Thoracic aorta (tissue), 2 donors: Measurements from ENCODE around the gene MRPS14. TPM values are rescaled to one million over a fixed set of nuclear protein-coding genes. Genes with fewer than 3 reads are reported as not detected.

Experiments used
- ATAC-seq: fragments of 150-250 bp; one replicate; pipeline ENCODE4 v1.8.0; 2017; ENCODE audit warnings: low read depth; ENCODE audit not compliant: insufficient number of reproducible peaks, low FRiP score
- DNase-seq: peaks from one replicate; pipeline ENCODE4 v3.0.0-alpha.2; 2020; ENCODE audit warnings: low spot score
- H3K27ac ChIP-seq, 2 donors: fragments of 200-600 bp; sonication (generic); 1 replicate in 1 of 2; 2 replicates in 1 of 2; pipeline ENCODE4 v1.5.1; 2016; ENCODE audit warnings: mild to moderate bottlenecking in 2 of 2, moderate library complexity in 2 of 2
- H3K27me3 ChIP-seq: fragments of 200-600 bp; sonication (generic); replicated peaks from 2 replicates; pipeline ENCODE4 v1.6.0; 2016; ENCODE audit warnings: mild to moderate bottlenecking; ENCODE audit not compliant: insufficient read depth
- H3K36me3 ChIP-seq: fragments of 200-600 bp; sonication (generic); one replicate; pipeline ENCODE4 v1.5.1; 2016
- H3K4me1 ChIP-seq, 2 donors: fragments of 200-600 bp; sonication (generic); 1 replicate in 1 of 2; 2 replicates in 1 of 2; pipeline versions ENCODE4 v1.5.1 to v1.6.0; 2016; ENCODE audit warnings: low read depth in 2 of 2, mild to moderate bottlenecking in 1 of 2; ENCODE audit not compliant: control insufficient read depth in 1 of 2
- H3K4me3 ChIP-seq: fragments of 200-600 bp; sonication (generic); 2 replicates; pipeline ENCODE4 v1.5.1; 2016; ENCODE audit warnings: mild to moderate bottlenecking
- H3K9me3 ChIP-seq: fragments of 200-600 bp; sonication (generic); 2 replicates; pipeline ENCODE4 v1.5.1; 2016
- CTCF ChIP-seq: fragments of 200-600 bp; sonication (generic); IDR thresholded peaks from one replicate; pipeline ENCODE4 v1.5.1; 2019; ENCODE audit warnings: antibody characterized with exemption
- total RNA-seq, 2 donors: library from RNA; depleted of rRNA; stranded (reverse); fragments of >200 nt; gene quantifications; one replicate each; pipeline versions ENCODE4 v1.1.0 to v1.2.3, GENCODE V29; 2016

MRPS14 gene
- total RNA-seq, 2 donors from 2014 or later = 13.5 to 24.2 TPM

GRCh38 chr1:174967845-174968705 lies 55.1 kb downstream of the MRPS14 start:
- Histone ChIP-seq H3K9me3 (no peaks in the 10 kb centered on the region), H3K4me3 (no peak overlapping the region), H3K36me3 (no peaks in the 10 kb centered on the region), H3K4me1 (peaks cover 35 to 57% of the 10 kb centered on the region in 2 donors), H3K27me3 (no peaks in the 10 kb centered on the region), H3K27ac (peak overlapping the region in 1 of 2 donors; percentile 59)
- TF ChIP-seq CTCF = no peak
- DNase-seq (no peak), ATAC-seq (no peak)

- TF ChIP-seq CTCF = no peak
- ATAC-seq (no peak), DNase-seq (no peak)
- H3K27me3 ChIP-seq = no peaks in the 10 kb centered on the region
- H3K27ac ChIP-seq = peak overlapping the region; percentile 45 to 56
- no peaks in the 10 kb centered on the region for H3K36me3 ChIP-seq
- H3K9me3 ChIP-seq = no peaks in the 10 kb centered on the region
- H3K4me1 ChIP-seq = peaks cover 35 to 60% of the 10 kb centered on the region in 2 donors
- peak overlapping the region; percentile 2 for H3K4me3 ChIP-seq
These were observed 57.1 kb downstream of the MRPS14 start for GRCh38 chr1:174966008-174966572.

- Histone ChIP-seq H3K27ac (peak overlapping the region; percentile 20 to 56), H3K36me3 (no peaks in the 10 kb centered on the region), H3K4me1 (peaks cover 35 to 60% of the 10 kb centered on the region in 2 donors), H3K27me3 (no peaks in the 10 kb centered on the region), H3K9me3 (no peaks in the 10 kb centered on the region), H3K4me3 (peak overlapping the region; percentile 2)
- ATAC-seq (no peak), DNase-seq (no peak)
- no peak for TF ChIP-seq CTCF
These were observed 57.7 kb downstream of the MRPS14 start for GRCh38 chr1:174965362-174966007.

GRCh38 chr1:174964972-174965361 lies 58.3 kb downstream of the MRPS14 start:
- H3K27me3 ChIP-seq = no peaks in the 10 kb centered on the region
- ATAC-seq (no peak), DNase-seq (no peak)
- peak overlapping the region; percentile 20 to 56 for H3K27ac ChIP-seq
- no peaks in the 10 kb centered on the region for H3K36me3 ChIP-seq
- H3K9me3 ChIP-seq = no peaks in the 10 kb centered on the region
- no peak for TF ChIP-seq CTCF
- no peak overlapping the region for H3K4me3 ChIP-seq
- peaks cover 35 to 60% of the 10 kb centered on the region in 2 donors for H3K4me1 ChIP-seq
